GM23338 (cell line): ENCODE data around the gene RAB40C. TPM values are rescaled to one million over a fixed set of nuclear protein-coding genes. Genes with fewer than 3 reads are reported as not detected.

Experiments
- ATAC-seq: fragments of 200-7000 bp; cut with Tn5 transposase; 3 replicates; pipeline ENCODE4 v1.9.1; 2020
- DNase-seq: peaks from one replicate; pipeline ENCODE4 v3.0.0-alpha.2; 2015; ENCODE audit warnings: low spot score
- H2AFZ ChIP-seq: fragments of 200-600 bp; sonication (generic); 2 replicates; pipeline ENCODE4 v1.8.0; 2016; ENCODE audit warnings: antibody characterized with exemption, mild to moderate bottlenecking, moderate library complexity
- H3F3A ChIP-seq: fragments of 200-600 bp; sonication (generic); replicated peaks from 2 replicates; pipeline ENCODE4 v1.8.0; 2017; ENCODE audit warnings: antibody characterized with exemption, mixed run types, low read depth
- H3K27ac ChIP-seq: fragments of 200-600 bp; sonication (generic); 2 replicates; pipeline ENCODE4 v1.6.1; 2016; ENCODE audit warnings: low read depth
- H3K27me3 ChIP-seq: fragments of 200-600 bp; sonication (generic); 2 replicates; pipeline ENCODE4 v1.8.0; 2016; ENCODE audit warnings: mild to moderate bottlenecking, mixed run types, moderate library complexity; ENCODE audit not compliant: insufficient read depth
- H3K36me3 ChIP-seq: fragments of 200-600 bp; sonication (generic); 2 replicates; pipeline ENCODE4 v1.8.0; 2016; ENCODE audit warnings: mild to moderate bottlenecking; ENCODE audit not compliant: insufficient read depth
- H3K4me1 ChIP-seq: fragments of 200-600 bp; sonication (generic); 2 replicates; pipeline ENCODE4 v1.8.0; 2016; ENCODE audit warnings: mild to moderate bottlenecking, moderate library complexity; ENCODE audit not compliant: insufficient read depth
- H3K4me2 ChIP-seq: fragments of 200-600 bp; sonication (generic); 2 replicates; pipeline ENCODE4 v1.7.1; 2017; ENCODE audit warnings: mixed run types
- H3K4me3 ChIP-seq: fragments of 200-600 bp; sonication (generic); 2 replicates; pipeline ENCODE4 v1.6.1; 2016; ENCODE audit warnings: mixed run types
- H3K79me2 ChIP-seq: fragments of 200-600 bp; sonication (generic); replicated peaks from 2 replicates; pipeline ENCODE4 v1.8.0; 2017; ENCODE audit warnings: mild to moderate bottlenecking; ENCODE audit not compliant: insufficient read depth
- H3K9me2 ChIP-seq: fragments of 200-600 bp; sonication (generic); 2 replicates; pipeline ENCODE4 v1.8.0; 2017; ENCODE audit not compliant: insufficient read depth
- H4K20me1 ChIP-seq: fragments of 200-600 bp; sonication (generic); replicated peaks from 2 replicates; pipeline ENCODE4 v1.8.0; 2017; ENCODE audit warnings: mild to moderate bottlenecking; ENCODE audit not compliant: insufficient read depth
- H3K27ac Mint-ChIP-seq: 2 replicates; pipeline ENCODE4 v1.8.0; 2020; ENCODE audit warnings: inconsistent platforms, mild to moderate bottlenecking, moderate library complexity, mixed read lengths
- H3K27me3 Mint-ChIP-seq: 3 replicates; pipeline ENCODE4 v1.8.0; 2022; ENCODE audit warnings: low read depth, mild to moderate bottlenecking, moderate library complexity, mixed read lengths, inconsistent platforms; ENCODE audit not compliant: insufficient read depth, poor library complexity
- H3K36me3 Mint-ChIP-seq: 3 replicates; pipeline ENCODE4 v1.8.0; 2021; ENCODE audit warnings: low read depth, mild to moderate bottlenecking, inconsistent platforms, moderate library complexity, mixed read lengths
- H3K4me1 Mint-ChIP-seq: 3 replicates; pipeline ENCODE4 v1.8.0; 2020; ENCODE audit warnings: mild to moderate bottlenecking, inconsistent platforms, mixed read lengths
- H3K4me3 Mint-ChIP-seq: 3 replicates; pipeline ENCODE4 v1.8.0; 2021; ENCODE audit warnings: moderate library complexity, mild to moderate bottlenecking, inconsistent platforms, mixed read lengths
- H3K9me3 Mint-ChIP-seq: 3 replicates; pipeline ENCODE4 v1.8.0; 2020; ENCODE audit warnings: moderate library complexity, mild to moderate bottlenecking, inconsistent platforms, mixed read lengths
- NANOG ChIP-seq: IDR thresholded peaks from 2 replicates; pipeline ENCODE4 v1.6.1; 2016; ENCODE audit warnings: antibody characterized with exemption, borderline replicate concordance
- STAT1 ChIP-seq: IDR thresholded peaks from one replicate; pipeline ENCODE4 v1.6.1; 2016; ENCODE audit warnings: antibody characterized with exemption; ENCODE audit not compliant: unreplicated experiment
- ZNF331 ChIP-seq: fragments of 250-450 bp; sonication (Bioruptor Pico); IDR thresholded peaks from 2 replicates; pipeline ENCODE4 v1.5.0; 2020; ENCODE audit warnings: low read depth, mild to moderate bottlenecking, moderate library complexity
- polyA plus RNA-seq: library from polyadenylated mRNA; unstranded; fragments of >200 nt; fragmentation: Nextera tagmentation; extraction: Ambion mirVana; gene quantifications from 2 replicates; pipeline ENCODE4 v1.2.1, GENCODE V29; 2016
- total RNA-seq: library from RNA; depleted of rRNA; stranded (reverse); fragments of >200 nt; shearing (Covaris generic); gene quantifications from 2 replicates; pipeline ENCODE4 v1.2.3, GENCODE V29; 2014
- TF ChIP-seq, protein P1 (sequence below): fragments of 250-450 bp; sonication (Bioruptor Pico); IDR thresholded peaks from 2 replicates; pipeline ENCODE4 v1.5.0; 2020; ENCODE audit warnings: mild to moderate bottlenecking, moderate library complexity
- TF ChIP-seq, protein P2 (sequence below): IDR thresholded peaks from one replicate; pipeline ENCODE4 v1.6.1; 2018; ENCODE audit warnings: antibody characterized with exemption; ENCODE audit not compliant: unreplicated experiment

Gene RAB40C
- total and polyA plus RNA-seq, 2 experiments from 2014 or later: 11.2 to 24.6 TPM

DNA sequence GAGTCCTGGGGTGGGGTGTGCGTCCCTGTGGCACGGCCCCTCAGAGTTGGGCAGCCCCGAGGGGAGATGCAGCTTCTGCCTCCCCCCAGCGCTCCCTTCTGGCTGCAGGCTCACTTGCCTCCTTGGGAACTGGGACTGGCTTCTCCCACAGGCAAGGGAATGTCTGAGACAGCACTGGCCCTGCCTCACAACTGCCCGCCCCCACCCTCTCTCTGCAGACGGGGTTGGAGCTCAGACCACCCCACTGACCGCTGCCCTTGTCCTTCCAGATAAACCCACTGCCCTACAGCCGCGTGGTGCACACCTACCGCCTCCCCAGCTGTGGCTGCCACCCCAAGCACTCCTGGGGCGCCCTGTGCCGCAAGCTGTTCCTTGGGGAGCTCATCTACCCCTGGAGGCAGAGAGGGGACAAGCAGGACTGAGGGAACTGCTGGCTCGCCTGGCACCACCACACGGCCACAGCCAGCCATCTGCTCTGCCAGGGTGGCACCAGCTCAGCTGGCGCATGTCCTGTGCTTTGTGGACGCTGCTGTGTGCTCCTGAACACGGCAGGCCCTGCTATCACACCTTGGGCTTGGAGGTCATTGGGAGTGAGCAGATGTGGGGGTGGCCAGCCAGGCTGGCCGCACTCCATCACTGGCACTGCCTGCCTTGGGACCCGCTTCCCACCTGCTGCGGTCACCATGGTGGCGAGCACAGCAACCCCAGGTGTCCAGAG is 7.1 kb upstream of the RAB40C start (continued):
- TF ChIP-seq, protein P1, sequence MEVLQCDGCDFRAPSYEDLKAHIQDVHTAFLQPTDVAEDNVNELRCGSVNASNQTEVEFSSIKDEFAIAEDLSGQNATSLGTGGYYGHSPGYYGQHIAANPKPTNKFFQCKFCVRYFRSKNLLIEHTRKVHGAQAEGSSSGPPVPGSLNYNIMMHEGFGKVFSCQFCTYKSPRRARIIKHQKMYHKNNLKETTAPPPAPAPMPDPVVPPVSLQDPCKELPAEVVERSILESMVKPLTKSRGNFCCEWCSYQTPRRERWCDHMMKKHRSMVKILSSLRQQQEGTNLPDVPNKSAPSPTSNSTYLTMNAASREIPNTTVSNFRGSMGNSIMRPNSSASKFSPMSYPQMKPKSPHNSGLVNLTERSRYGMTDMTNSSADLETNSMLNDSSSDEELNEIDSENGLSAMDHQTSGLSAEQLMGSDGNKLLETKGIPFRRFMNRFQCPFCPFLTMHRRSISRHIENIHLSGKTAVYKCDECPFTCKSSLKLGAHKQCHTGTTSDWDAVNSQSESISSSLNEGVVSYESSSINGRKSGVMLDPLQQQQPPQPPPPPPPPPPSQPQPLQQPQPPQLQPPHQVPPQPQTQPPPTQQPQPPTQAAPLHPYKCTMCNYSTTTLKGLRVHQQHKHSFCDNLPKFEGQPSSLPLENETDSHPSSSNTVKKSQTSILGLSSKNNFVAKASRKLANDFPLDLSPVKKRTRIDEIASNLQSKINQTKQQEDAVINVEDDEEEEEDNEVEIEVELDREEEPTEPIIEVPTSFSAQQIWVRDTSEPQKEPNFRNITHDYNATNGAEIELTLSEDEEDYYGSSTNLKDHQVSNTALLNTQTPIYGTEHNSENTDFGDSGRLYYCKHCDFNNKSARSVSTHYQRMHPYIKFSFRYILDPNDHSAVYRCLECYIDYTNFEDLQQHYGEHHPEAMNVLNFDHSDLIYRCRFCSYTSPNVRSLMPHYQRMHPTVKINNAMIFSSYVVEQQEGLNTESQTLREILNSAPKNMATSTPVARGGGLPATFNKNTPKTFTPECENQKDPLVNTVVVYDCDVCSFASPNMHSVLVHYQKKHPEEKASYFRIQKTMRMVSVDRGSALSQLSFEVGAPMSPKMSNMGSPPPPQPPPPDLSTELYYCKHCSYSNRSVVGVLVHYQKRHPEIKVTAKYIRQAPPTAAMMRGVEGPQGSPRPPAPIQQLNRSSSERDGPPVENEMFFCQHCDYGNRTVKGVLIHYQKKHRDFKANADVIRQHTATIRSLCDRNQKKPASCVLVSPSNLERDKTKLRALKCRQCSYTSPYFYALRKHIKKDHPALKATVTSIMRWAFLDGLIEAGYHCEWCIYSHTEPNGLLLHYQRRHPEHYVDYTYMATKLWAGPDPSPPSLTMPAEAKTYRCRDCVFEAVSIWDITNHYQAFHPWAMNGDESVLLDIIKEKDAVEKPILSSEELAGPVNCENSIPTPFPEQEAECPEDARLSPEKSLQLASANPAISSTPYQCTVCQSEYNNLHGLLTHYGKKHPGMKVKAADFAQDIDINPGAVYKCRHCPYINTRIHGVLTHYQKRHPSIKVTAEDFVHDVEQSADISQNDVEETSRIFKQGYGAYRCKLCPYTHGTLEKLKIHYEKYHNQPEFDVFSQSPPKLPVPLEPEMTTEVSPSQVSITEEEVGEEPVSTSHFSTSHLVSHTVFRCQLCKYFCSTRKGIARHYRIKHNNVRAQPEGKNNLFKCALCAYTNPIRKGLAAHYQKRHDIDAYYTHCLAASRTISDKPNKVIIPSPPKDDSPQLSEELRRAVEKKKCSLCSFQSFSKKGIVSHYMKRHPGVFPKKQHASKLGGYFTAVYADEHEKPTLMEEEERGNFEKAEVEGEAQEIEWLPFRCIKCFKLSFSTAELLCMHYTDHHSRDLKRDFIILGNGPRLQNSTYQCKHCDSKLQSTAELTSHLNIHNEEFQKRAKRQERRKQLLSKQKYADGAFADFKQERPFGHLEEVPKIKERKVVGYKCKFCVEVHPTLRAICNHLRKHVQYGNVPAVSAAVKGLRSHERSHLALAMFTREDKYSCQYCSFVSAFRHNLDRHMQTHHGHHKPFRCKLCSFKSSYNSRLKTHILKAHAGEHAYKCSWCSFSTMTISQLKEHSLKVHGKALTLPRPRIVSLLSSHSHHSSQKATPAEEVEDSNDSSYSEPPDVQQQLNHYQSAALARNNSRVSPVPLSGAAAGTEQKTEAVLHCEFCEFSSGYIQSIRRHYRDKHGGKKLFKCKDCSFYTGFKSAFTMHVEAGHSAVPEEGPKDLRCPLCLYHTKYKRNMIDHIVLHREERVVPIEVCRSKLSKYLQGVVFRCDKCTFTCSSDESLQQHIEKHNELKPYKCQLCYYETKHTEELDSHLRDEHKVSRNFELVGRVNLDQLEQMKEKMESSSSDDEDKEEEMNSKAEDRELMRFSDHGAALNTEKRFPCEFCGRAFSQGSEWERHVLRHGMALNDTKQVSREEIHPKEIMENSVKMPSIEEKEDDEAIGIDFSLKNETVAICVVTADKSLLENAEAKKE (CRISPR knock-in tag): no peak

DNA sequence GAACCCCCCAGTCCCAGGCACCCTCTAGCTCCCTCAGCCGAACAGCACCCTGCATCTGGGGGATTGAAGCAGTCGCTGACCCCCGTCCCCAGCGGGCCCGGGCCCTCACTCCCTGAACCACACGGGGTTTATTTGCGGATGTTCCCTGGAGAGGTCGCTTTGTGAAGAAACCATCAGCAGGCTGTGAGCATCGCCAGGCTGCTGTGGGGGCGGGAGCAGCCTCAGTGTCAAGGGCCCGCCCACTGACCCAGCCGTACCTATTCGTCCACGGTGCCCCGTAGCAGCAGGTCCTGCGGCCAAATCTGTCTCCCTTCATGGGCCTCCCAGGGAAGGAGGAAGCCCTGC is 6.4 kb upstream of the RAB40C start:
- Histone ChIP-seq H3K9me2 (no peaks in the 10 kb centered on the region), H3K4me2 (peak overlapping the region; percentile 74), H3K27ac (no peak overlapping the region), H3K36me3 (no peaks in the 10 kb centered on the region), H3F3A (peaks cover 13% of the 10 kb centered on the region; the same call in 1 of the 2 replicates), H2AFZ (no peak overlapping the region), H3K4me1 (peaks cover 5% of the 10 kb centered on the region; the same call in 1 of the 2 replicates), H3K4me3 (peak overlapping the region; percentile 44; the same call in 1 of the 2 replicates), H4K20me1 (peaks cover 12% of the 10 kb centered on the region), H3K79me2 (peaks cover 8% of the 10 kb centered on the region), H3K27me3 (peaks cover 30% of the 10 kb centered on the region)
- Mint-ChIP-seq H3K9me3 (no peaks in the 10 kb centered on the region; the same call in 2 of the 3 replicates), H3K27ac (no peak overlapping the region), H3K27me3 (peaks cover 20% of the 10 kb centered on the region), H3K36me3 (no peaks in the 10 kb centered on the region), H3K4me1 (peaks cover 7% of the 10 kb centered on the region), H3K4me3 (peak overlapping the region; percentile 24; the same call in 1 of the 3 replicates)
- ATAC-seq: peak; percentile 56
- peak; percentile 80 for DNase-seq
- TF ChIP-seq ZNF331 (CRISPR knock-in tag) (no peak), NANOG (no peak), STAT1 (no peak)
- TF ChIP-seq, protein P2, sequence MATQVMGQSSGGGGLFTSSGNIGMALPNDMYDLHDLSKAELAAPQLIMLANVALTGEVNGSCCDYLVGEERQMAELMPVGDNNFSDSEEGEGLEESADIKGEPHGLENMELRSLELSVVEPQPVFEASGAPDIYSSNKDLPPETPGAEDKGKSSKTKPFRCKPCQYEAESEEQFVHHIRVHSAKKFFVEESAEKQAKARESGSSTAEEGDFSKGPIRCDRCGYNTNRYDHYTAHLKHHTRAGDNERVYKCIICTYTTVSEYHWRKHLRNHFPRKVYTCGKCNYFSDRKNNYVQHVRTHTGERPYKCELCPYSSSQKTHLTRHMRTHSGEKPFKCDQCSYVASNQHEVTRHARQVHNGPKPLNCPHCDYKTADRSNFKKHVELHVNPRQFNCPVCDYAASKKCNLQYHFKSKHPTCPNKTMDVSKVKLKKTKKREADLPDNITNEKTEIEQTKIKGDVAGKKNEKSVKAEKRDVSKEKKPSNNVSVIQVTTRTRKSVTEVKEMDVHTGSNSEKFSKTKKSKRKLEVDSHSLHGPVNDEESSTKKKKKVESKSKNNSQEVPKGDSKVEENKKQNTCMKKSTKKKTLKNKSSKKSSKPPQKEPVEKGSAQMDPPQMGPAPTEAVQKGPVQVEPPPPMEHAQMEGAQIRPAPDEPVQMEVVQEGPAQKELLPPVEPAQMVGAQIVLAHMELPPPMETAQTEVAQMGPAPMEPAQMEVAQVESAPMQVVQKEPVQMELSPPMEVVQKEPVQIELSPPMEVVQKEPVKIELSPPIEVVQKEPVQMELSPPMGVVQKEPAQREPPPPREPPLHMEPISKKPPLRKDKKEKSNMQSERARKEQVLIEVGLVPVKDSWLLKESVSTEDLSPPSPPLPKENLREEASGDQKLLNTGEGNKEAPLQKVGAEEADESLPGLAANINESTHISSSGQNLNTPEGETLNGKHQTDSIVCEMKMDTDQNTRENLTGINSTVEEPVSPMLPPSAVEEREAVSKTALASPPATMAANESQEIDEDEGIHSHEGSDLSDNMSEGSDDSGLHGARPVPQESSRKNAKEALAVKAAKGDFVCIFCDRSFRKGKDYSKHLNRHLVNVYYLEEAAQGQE: no peak
